Measurements from ENCODE around the gene SKI.
"Not testable (repeated sequence)": the region's sequence is repeated elsewhere in the genome, so short reads cannot be mapped to it uniquely, and the experiment has no call there.

- TF ChIP-seq CTCF, POLR2AphosphoS5, POLR2A (IDR thresholded peaks at IDR 0.05): not testable (repeated sequence)
Observed at GRCh38 chr1:2260470-2260869, 32.4 kb downstream of the SKI start.

Data from breast epithelium (tissue), 3 donors.